Mammary epithelial cell (primary cell): ENCODE data around the gene ARHGEF25.

Source experiments
- CTCF ChIP-seq, 2 donors: IDR thresholded peaks in 1 of 2; conservative IDR thresholded peaks in 1 of 2; 2 replicates each; pipeline ENCODE4 v1.5.1; 2011 to 2012; ENCODE audit warnings: inconsistent platforms in 2 of 2, low read length in 2 of 2, mild to moderate bottlenecking in 2 of 2, control low read depth in 1 of 2, low read depth in 1 of 2; ENCODE audit not compliant: insufficient read depth in 1 of 2; ENCODE audit errors: extremely low read depth in 1 of 2
- EZH2 ChIP-seq: IDR thresholded peaks from 2 replicates; pipeline ENCODE4 v1.6.1; 2012; ENCODE audit warnings: low read length, inconsistent platforms, borderline replicate concordance

- TF ChIP-seq CTCF (conservative IDR thresholded peaks at IDR 0.05 in 1 of 2, IDR thresholded peaks at IDR 0.05 in 1 of 2; ENCODE audit: extremely low read depth in 1 of 2, insufficient read depth in 1 of 2, low read depth in 1 of 2, low read length in 2 of 2) (no peak), EZH2 (no peak)
Measured at GRCh38 chr12:57604992-57605810, 6.0 kb upstream of the ARHGEF25 start.
